ENCODE data around the gene FOXK1.

FOXK1 gene

GRCh38 chr7:4790516-4790991 lies 108.5 kb downstream of the FOXK1 start:
- Histone ChIP-seq H3K4me1 (ENCODE audit: control insufficient read depth, insufficient read depth, low read length) (no peaks in the 10 kb centered on the region; the same call in 1 of the 2 replicates), H3K36me3 (ENCODE audit: control insufficient read depth in 2 of 2, insufficient read depth in 1 of 2, low read length in 2 of 2) (peaks cover 0 to 47% of the 10 kb centered on the region in 2 experiments; a peak in 1 of 3 replicates), H3K27ac (ENCODE audit: extremely low read depth, low read depth, low read length) (no peak overlapping the region), H3K9me3 (ENCODE audit: control insufficient read depth, insufficient read depth, low read depth, low read length) (no peaks in the 10 kb centered on the region), H3K4me3 (ENCODE audit: low read depth, low read length) (no peak overlapping the region)
- ChIA-PET CTCF (no interaction called here), POLR2A (interaction anchor here (1.1 kb wide), 1 partner anchor 183 kb away, joined by 3 read pairs; no protein-coding TSS in a partner anchor)
- TF ChIP-seq ZNF830 (tag by site-specific recombination; IDR thresholded peaks at IDR 0.05; ENCODE audit: low read depth) (no peak), HIC1 (tag by site-specific recombination; IDR thresholded peaks at IDR 0.05) (no peak), PRDM4 (tag by site-specific recombination; IDR thresholded peaks at IDR 0.05) (no peak), ZNF548 (tag by site-specific recombination; IDR thresholded peaks at IDR 0.05) (no peak), ZSCAN18 (tag by site-specific recombination; IDR thresholded peaks at IDR 0.05) (no peak), ZNF610 (tag by site-specific recombination; IDR thresholded peaks at IDR 0.05; ENCODE audit: borderline replicate concordance) (no peak), ZNF530 (tag by site-specific recombination; IDR thresholded peaks at IDR 0.05; ENCODE audit: low read depth) (no peak), ZBTB26 (tag by site-specific recombination; optimal IDR thresholded peaks at IDR 0.05) (no peak), SP3 (tag by site-specific recombination; IDR thresholded peaks at IDR 0.05) (no peak), ZFP37 (tag by site-specific recombination; IDR thresholded peaks at IDR 0.05) (no peak), ZNF140 (tag by site-specific recombination; IDR thresholded peaks at IDR 0.05) (no peak), ZNF26 (tag by site-specific recombination; IDR thresholded peaks at IDR 0.05) (no peak), ZNF629 (tag by site-specific recombination; IDR thresholded peaks at IDR 0.05) (no peak)

- ChIA-PET CTCF (interaction anchor here (0.5 to 0.7 kb wide), 3 partner anchors 16 to 1660 kb away, joined by 3 read pairs; partner anchors contain the start of gene AP5Z1), POLR2A (no interaction called here)
- Histone ChIP-seq H3K36me3 (ENCODE audit: control insufficient read depth in 2 of 2, insufficient read depth in 1 of 2, low read length in 2 of 2) (peaks cover 0 to 42% of the 10 kb centered on the region in 2 experiments; a peak in 1 of 3 replicates), H3K4me1 (ENCODE audit: control insufficient read depth, insufficient read depth, low read length) (no peaks in the 10 kb centered on the region; the same call in 1 of the 2 replicates), H3K4me3 (ENCODE audit: low read depth, low read length) (no peak overlapping the region), H3K9me3 (ENCODE audit: control insufficient read depth, insufficient read depth, low read depth, low read length) (no peaks in the 10 kb centered on the region), H3K27ac (ENCODE audit: extremely low read depth, low read depth, low read length) (no peak overlapping the region)
- no peak for TF ChIP-seq ZNF513 (tag by site-specific recombination; IDR thresholded peaks at IDR 0.05)
- no peak for TF ChIP-seq ZNF211 (tag by site-specific recombination; IDR thresholded peaks at IDR 0.05; ENCODE audit: low read depth)
- no peak for TF ChIP-seq REST (tag by site-specific recombination; IDR thresholded peaks at IDR 0.05)
- no peak for TF ChIP-seq KLF17 (tag by site-specific recombination; IDR thresholded peaks at IDR 0.05)
- TF ChIP-seq ZNF585B (tag by site-specific recombination; IDR thresholded peaks at IDR 0.05) = no peak
Observed at GRCh38 chr7:4791101-4791737, 109.1 kb downstream of the FOXK1 start.
